Occipital lobe (tissue), 2 donors: Measurements from ENCODE around the gene SCAMP4. TPM values are rescaled to one million over a fixed set of nuclear protein-coding genes. Genes with fewer than 3 reads are reported as not detected.

Source experiments
- DNase-seq: peaks from one replicate; lab custom pipeline; 2025; lab: John Stamatoyannopoulos, UW
- total RNA-seq: library from RNA; depleted of rRNA; stranded (reverse); fragments of >200 nt; gene quantifications from one replicate; pipeline ENCODE4 v1.2.3, GENCODE V29; 2014

SCAMP4 gene
- total RNA-seq, 1 donor from 2014 or later = 11.1 TPM

- no peak for DNase-seq
Measured at GRCh38 chr19:1936916-1937610, 31.9 kb downstream of the SCAMP4 start.

- DNase-seq = no peak
Measured at GRCh38 chr19:1938071-1938470, 32.9 kb downstream of the SCAMP4 start.

GRCh38 chr19:1941146-1942077, 36.2 kb downstream of the SCAMP4 start, which contains the start of gene CSNK1G2:
Gene CSNK1G2, plus strand, starts transcription at chr19:1941172. Its CDS starts 28,601 bp downstream, at chr19:1969773.
- no peak for DNase-seq

GRCh38 chr19:1942078-1942933, 37.1 kb downstream of the SCAMP4 start:
- DNase-seq = no peak

GRCh38 chr19:1942934-1943555, 37.8 kb downstream of the SCAMP4 start:
- no peak for DNase-seq

GRCh38 chr19:1943661-1944087, 38.5 kb downstream of the SCAMP4 start:
- DNase-seq = no peak

GRCh38 chr19:1944088-1944915, 39.1 kb downstream of the SCAMP4 start:
- DNase-seq = no peak

GRCh38 chr19:1944916-1945561, 39.8 kb downstream of the SCAMP4 start:
- no peak for DNase-seq

GRCh38 chr19:1945899-1946298, 40.7 kb downstream of the SCAMP4 start:
- DNase-seq = no peak

- no peak for DNase-seq
Measured at GRCh38 chr19:1947651-1948209, 42.5 kb downstream of the SCAMP4 start.

GRCh38 chr19:1949304-1950101, 44.3 kb downstream of the SCAMP4 start:
- no peak for DNase-seq

GRCh38 chr19:1950640-1951039, 45.4 kb downstream of the SCAMP4 start:
- no peak for DNase-seq

GRCh38 chr19:1952635-1953034, 47.4 kb downstream of the SCAMP4 start:
- no peak for DNase-seq

GRCh38 chr19:1953037-1953436, 47.8 kb downstream of the SCAMP4 start:
- DNase-seq = no peak

GRCh38 chr19:1953441-1954094, 48.4 kb downstream of the SCAMP4 start:
- no peak for DNase-seq

GRCh38 chr19:1954532-1954933, 49.3 kb downstream of the SCAMP4 start:
- no peak for DNase-seq

- no peak for DNase-seq
Measured at GRCh38 chr19:1955171-1956121, 50.2 kb downstream of the SCAMP4 start.
